Endothelial cell of umbilical vein (primary cell): ENCODE measurements around the gene DUS1L. TPM values are rescaled to one million over a fixed set of nuclear protein-coding genes. Genes with fewer than 3 reads are reported as not detected.

Experiments
- BruUV-seq: library from RNA; stranded (reverse); fragments of 400-500 nt; replicated peaks from 2 replicates; lab custom pipeline; 2021; lab: Mats Ljungman, UMichigan
- CTCF ChIA-PET: fragments of 300-600, 350-600 bp; sonication (Branson Sonifier 250); formaldehyde crosslinking; loops from one replicate; lab custom pipeline; 2021; ENCODE audit warnings: antibody characterized with exemption, inconsistent platforms; lab: Charles Lee
- POLR2A ChIA-PET: fragments of 300-600, 350-600 bp; sonication (Branson Sonifier 250); formaldehyde crosslinking; loops from one replicate; lab custom pipeline; 2021; ENCODE audit warnings: antibody characterized with exemption, inconsistent platforms; lab: Charles Lee
- DNase-seq: peaks from one replicate; pipeline ENCODE4 v3.0.0-alpha.2; 2011; ENCODE audit warnings: low read depth, low spot score
- FAIRE-seq: peaks from 2 replicates; lab custom pipeline; 2011; peaks lifted over from hg19 to GRCh38; lab: Jason Lieb, UNC
- H2AFZ ChIP-seq: 2 replicates; pipeline ENCODE4 v1.6.0; 2012; ENCODE audit warnings: low read depth, low read length, control low read depth, inconsistent platforms
- H3K27ac ChIP-seq: 2 replicates; pipeline ENCODE4 v1.5.1; 2011; ENCODE audit warnings: low read depth, mild to moderate bottlenecking, control low read depth, low read length, moderate library complexity; ENCODE audit not compliant: insufficient read depth
- H3K27me3 ChIP-seq, 2 experiments: 2 replicates each; pipeline versions ENCODE4 v1.6.0 to v1.6.1; 2011; ENCODE audit warnings: low read length in 2 of 2, mixed read lengths in 1 of 2; ENCODE audit not compliant: control insufficient read depth in 2 of 2, insufficient read depth in 2 of 2
- H3K36me3 ChIP-seq, 2 experiments: 2 replicates in 1 of 2; 3 replicates in 1 of 2; pipeline ENCODE4 v1.5.1; 2011; ENCODE audit warnings: low read length in 2 of 2, mild to moderate bottlenecking in 1 of 2, moderate library complexity in 1 of 2; ENCODE audit not compliant: control insufficient read depth in 2 of 2, insufficient read depth in 2 of 2; ENCODE audit errors: extremely low read depth in 1 of 2
- H3K4me1 ChIP-seq: 3 replicates; pipeline ENCODE4 v1.5.1; 2011; ENCODE audit warnings: mild to moderate bottlenecking, low read length; ENCODE audit not compliant: control insufficient read depth, insufficient read depth; ENCODE audit errors: extremely low read depth
- H3K4me2 ChIP-seq: 2 replicates; pipeline ENCODE4 v1.6.1; 2011; ENCODE audit warnings: low read length, control low read depth, mixed read lengths; ENCODE audit not compliant: insufficient read depth
- H3K4me3 ChIP-seq, 3 experiments: fragments of 200-600 bp in 1 of 3; sonication (generic), shearing (Covaris generic) in 1 of 3; replicated peaks in 1 of 3; 2 replicates each; pipeline ENCODE4 v1.5.1; 2011 to 2016; ENCODE audit warnings: control low read depth in 3 of 3, low read length in 3 of 3, mild to moderate bottlenecking in 2 of 3, inconsistent platforms in 1 of 3, low read depth in 1 of 3, moderate library complexity in 1 of 3; ENCODE audit not compliant: insufficient read depth in 1 of 3
- H3K79me2 ChIP-seq: 2 replicates; pipeline ENCODE4 v1.6.0; 2012; ENCODE audit warnings: low read length, inconsistent platforms; ENCODE audit not compliant: control insufficient read depth, insufficient read depth
- H3K9ac ChIP-seq: replicated peaks from 2 replicates; pipeline ENCODE3; 2011; ENCODE audit warnings: low read length, control low read depth; ENCODE audit not compliant: insufficient read depth; ENCODE audit errors: extremely low read depth
- H3K9me1 ChIP-seq: replicated peaks from 3 replicates; pipeline ENCODE4 v1.6.0; 2011; ENCODE audit warnings: mild to moderate bottlenecking, low read length; ENCODE audit not compliant: control insufficient read depth, insufficient read depth; ENCODE audit errors: extremely low read depth
- H3K9me3 ChIP-seq: replicated peaks from 2 replicates; pipeline ENCODE4 v1.5.1; 2012; ENCODE audit warnings: low read length, inconsistent platforms; ENCODE audit not compliant: control insufficient read depth, insufficient read depth
- H4K20me1 ChIP-seq: replicated peaks from 2 replicates; pipeline ENCODE3; 2011; ENCODE audit warnings: mild to moderate bottlenecking, low read length; ENCODE audit not compliant: control insufficient read depth, insufficient read depth; ENCODE audit errors: extremely low read depth
- EZH2 ChIP-seq: IDR thresholded peaks from 2 replicates; pipeline ENCODE4 v1.6.1; 2012; ENCODE audit warnings: borderline replicate concordance, low read depth, mild to moderate bottlenecking, moderate library complexity, low read length, inconsistent platforms; ENCODE audit not compliant: severe bottlenecking
- FOS ChIP-seq: IDR thresholded peaks from 2 replicates; pipeline ENCODE4 v1.6.1; 2011; ENCODE audit warnings: mild to moderate bottlenecking, low read length, moderate library complexity, borderline replicate concordance; ENCODE audit not compliant: insufficient read depth
- GATA2 ChIP-seq: IDR thresholded peaks from 2 replicates; pipeline ENCODE4 v1.7.0; 2011; ENCODE audit warnings: low read depth, mild to moderate bottlenecking, moderate library complexity, mixed read lengths, low read length; ENCODE audit not compliant: insufficient read length, insufficient read depth
- JUN ChIP-seq: IDR thresholded peaks from 2 replicates; pipeline ENCODE4 v1.6.1; 2011; ENCODE audit warnings: borderline replicate concordance, low read depth; ENCODE audit not compliant: insufficient read length, insufficient read depth
- MYC ChIP-seq: IDR thresholded peaks from one replicate; pipeline ENCODE4 v1.6.1; 2011; ENCODE audit warnings: mild to moderate bottlenecking, low read depth, low read length
- POLR2A ChIP-seq: IDR thresholded peaks from 2 replicates; pipeline ENCODE4 v1.6.1; 2012; ENCODE audit warnings: low read depth, mild to moderate bottlenecking, control low read depth, low read length
- POLR2AphosphoS5 ChIP-seq: IDR thresholded peaks from 2 replicates; pipeline ENCODE4 v1.6.1; 2012; ENCODE audit warnings: low read depth, mild to moderate bottlenecking, control low read depth, low read length, moderate library complexity; ENCODE audit not compliant: insufficient read depth
- dilution Hi-C: fragments of 300-500 bp; cut with MboI; formaldehyde crosslinking; loops from one replicate; pipeline ENCODE4 v1.15.0; 2019; ENCODE audit warnings: low sequenced_read_pairs; ENCODE audit not compliant: extremely low pct_ligation_motif_present
- intact Hi-C: fragments of 100-400 bp; cut with micrococcal nuclease; formaldehyde crosslinking; loops from one replicate; pipeline ENCODE4 v1.10.0; 2022
- polyA plus RNA-seq, 4 experiments: library from polyadenylated mRNA; depleted of rRNA in 3 of 4; stranded (reverse) in 3 of 4; unstranded in 1 of 4; fragments of >200 nt; gene quantifications; 2 replicates each; pipeline versions ENCODE4 v1.2.1 to v1.2.3, GENCODE V29; 2011 to 2012; ENCODE audit warnings: missing spikeins in 1 of 4
- total RNA-seq: library from RNA; stranded (reverse); gene quantifications from 2 replicates; pipeline ENCODE4 v1.2.3, GENCODE V29; 2021
- TF ChIP-seq, protein P1 (sequence below), 2 donors: IDR thresholded peaks; 1 replicate in 1 of 2; 2 replicates in 1 of 2; pipeline ENCODE4 v1.5.1; 2011; ENCODE audit warnings: low read length in 2 of 2, mild to moderate bottlenecking in 2 of 2, moderate library complexity in 2 of 2, control low read depth in 1 of 2, inconsistent platforms in 1 of 2, low read depth in 1 of 2; ENCODE audit not compliant: insufficient read depth in 1 of 2; ENCODE audit errors: extremely low read depth in 1 of 2
- TF ChIP-seq, protein P2 (sequence below): IDR thresholded peaks from 2 replicates; pipeline ENCODE4 v1.6.1; 2011; ENCODE audit not compliant: insufficient read depth, insufficient read length

DUS1L gene
- total and polyA plus RNA-seq, 2 donors (not counting 3 experiments of a cell fraction or from before 2014, with no cell fraction given), result 60.1 to 92.9 TPM

DNA sequence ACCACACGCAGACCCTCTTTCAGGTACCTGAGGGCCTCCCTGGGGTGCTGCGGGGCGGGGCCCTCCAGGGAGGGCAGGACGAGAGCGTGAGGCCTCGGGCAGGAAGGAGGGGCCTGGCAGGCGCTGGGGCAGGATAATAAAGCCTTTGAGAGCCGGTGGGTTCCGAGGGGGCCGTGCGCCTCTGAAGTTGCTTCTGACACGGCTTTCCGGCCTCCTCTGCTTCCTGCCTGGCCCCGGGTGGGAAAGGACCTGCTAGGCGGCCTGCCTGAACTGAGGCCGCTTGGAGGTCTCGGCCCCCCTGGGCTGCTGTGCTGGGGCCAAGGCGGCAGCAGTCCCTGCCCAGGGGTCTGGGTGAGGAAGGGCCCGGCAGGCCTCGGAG, 53.4 kb downstream of the DUS1L start:
- Histone ChIP-seq H3K9me3 (no peaks in the 10 kb centered on the region), H3K9ac (no peak overlapping the region), H3K36me3 (no peaks in the 10 kb centered on the region), H3K27me3 (no peaks in the 10 kb centered on the region), H3K4me2 (no peak overlapping the region), H3K4me1 (no peaks in the 10 kb centered on the region), H4K20me1 (no peaks in the 10 kb centered on the region), H3K9me1 (no peaks in the 10 kb centered on the region), H3K4me3 (no peak overlapping the region), H3K27ac (no peak overlapping the region), H3K79me2 (no peaks in the 10 kb centered on the region), H2AFZ (no peak overlapping the region)
- BruUV-seq, result no TSS peak
- CTCF ChIA-PET, result interaction anchor here (2.3 kb wide), 1 partner anchor 52 kb away, joined by 12 read pairs; no protein-coding TSS in a partner anchor
- intact Hi-C loops (no loop called here), dilution Hi-C loops (no loop called here)
- DNase-seq, result no peak
- FAIRE-seq, result no peak
- POLR2A ChIA-PET, result no interaction called here
- TF ChIP-seq, protein P1, sequence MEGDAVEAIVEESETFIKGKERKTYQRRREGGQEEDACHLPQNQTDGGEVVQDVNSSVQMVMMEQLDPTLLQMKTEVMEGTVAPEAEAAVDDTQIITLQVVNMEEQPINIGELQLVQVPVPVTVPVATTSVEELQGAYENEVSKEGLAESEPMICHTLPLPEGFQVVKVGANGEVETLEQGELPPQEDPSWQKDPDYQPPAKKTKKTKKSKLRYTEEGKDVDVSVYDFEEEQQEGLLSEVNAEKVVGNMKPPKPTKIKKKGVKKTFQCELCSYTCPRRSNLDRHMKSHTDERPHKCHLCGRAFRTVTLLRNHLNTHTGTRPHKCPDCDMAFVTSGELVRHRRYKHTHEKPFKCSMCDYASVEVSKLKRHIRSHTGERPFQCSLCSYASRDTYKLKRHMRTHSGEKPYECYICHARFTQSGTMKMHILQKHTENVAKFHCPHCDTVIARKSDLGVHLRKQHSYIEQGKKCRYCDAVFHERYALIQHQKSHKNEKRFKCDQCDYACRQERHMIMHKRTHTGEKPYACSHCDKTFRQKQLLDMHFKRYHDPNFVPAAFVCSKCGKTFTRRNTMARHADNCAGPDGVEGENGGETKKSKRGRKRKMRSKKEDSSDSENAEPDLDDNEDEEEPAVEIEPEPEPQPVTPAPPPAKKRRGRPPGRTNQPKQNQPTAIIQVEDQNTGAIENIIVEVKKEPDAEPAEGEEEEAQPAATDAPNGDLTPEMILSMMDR (IDR thresholded peaks at IDR 0.05; ENCODE audit: extremely low read depth in 1 of 2, insufficient read depth in 1 of 2, low read depth in 1 of 2, low read length in 2 of 2), result no peak
- TF ChIP-seq JUN, result no peak
- TF ChIP-seq EZH2, result no peak
- TF ChIP-seq, protein P2, sequence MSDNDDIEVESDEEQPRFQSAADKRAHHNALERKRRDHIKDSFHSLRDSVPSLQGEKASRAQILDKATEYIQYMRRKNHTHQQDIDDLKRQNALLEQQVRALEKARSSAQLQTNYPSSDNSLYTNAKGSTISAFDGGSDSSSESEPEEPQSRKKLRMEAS, result no peak
- no peak for TF ChIP-seq GATA2
- no peak for TF ChIP-seq POLR2A
- TF ChIP-seq FOS, result no peak
- no peak for TF ChIP-seq POLR2AphosphoS5
- no peak for TF ChIP-seq MYC
